Stimulated activated naive B cell treated with anti-CD40 and anti-IgM and Interleukin-4, amounts not matched to agents 10 μg/mL and 1 μg/mL and 100 μg/mL, for 72 hours (primary cell): ENCODE results near the gene NLRP10.
A peak's percentile ranks its signal among the peaks of the same experiment; 100 is the strongest.
"Not testable (repeated sequence)": the region's sequence is repeated elsewhere in the genome, so short reads cannot be mapped to it uniquely, and the experiment has no call there.

Source experiments
- ATAC-seq, 2 donors: fragments of 150-1000 bp; cut with Tn5 transposase; replicated peaks; 2 replicates each; pipeline ENCODE4 v1.10.0; 2021; ENCODE audit warnings: moderate library complexity in 1 of 2
- DNase-seq: peaks from one replicate; pipeline ENCODE4 v3.0.0; 2021
- H3K27ac Mint-ChIP-seq: one replicate; pipeline ENCODE4 v1.8.0; 2022; ENCODE audit warnings: mild to moderate bottlenecking, mixed read lengths
- H3K27me3 Mint-ChIP-seq, 2 donors: one replicate each; pipeline ENCODE4 v1.8.0; 2022; ENCODE audit warnings: mixed read lengths in 2 of 2
- H3K36me3 Mint-ChIP-seq, 2 donors: one replicate each; pipeline ENCODE4 v1.8.0; 2022; ENCODE audit warnings: mixed read lengths in 2 of 2, mild to moderate bottlenecking in 1 of 2
- H3K4me1 Mint-ChIP-seq, 2 donors: one replicate each; pipeline ENCODE4 v1.8.0; 2022; ENCODE audit warnings: mixed read lengths in 2 of 2, mild to moderate bottlenecking in 1 of 2
- H3K4me3 Mint-ChIP-seq, 2 donors: one replicate each; pipeline ENCODE4 v1.8.0; 2022; ENCODE audit warnings: mild to moderate bottlenecking in 2 of 2, mixed read lengths in 2 of 2, moderate library complexity in 1 of 2
- H3K9me3 Mint-ChIP-seq, 2 donors: one replicate each; pipeline ENCODE4 v1.8.0; 2022; ENCODE audit warnings: mixed read lengths in 2 of 2, mild to moderate bottlenecking in 1 of 2

The NLRP10 gene

GRCh38 chr11:7987560-7987883 is 22.3 kb upstream of the NLRP10 start:
- peak; percentile 28 for ATAC-seq
- H3K4me1 Mint-ChIP-seq, result peaks cover 24 to 41% of the 10 kb centered on the region in 2 donors
- not testable (repeated sequence) for H3K27me3 Mint-ChIP-seq, DNase-seq, H3K9me3 Mint-ChIP-seq
- H3K27ac Mint-ChIP-seq, result peak overlapping the region; percentile 97
- H3K36me3 Mint-ChIP-seq, result peaks cover 16 to 34% of the 10 kb centered on the region in 2 donors
- H3K4me3 Mint-ChIP-seq, result peak overlapping the region; percentile 85 to 94

DNA sequence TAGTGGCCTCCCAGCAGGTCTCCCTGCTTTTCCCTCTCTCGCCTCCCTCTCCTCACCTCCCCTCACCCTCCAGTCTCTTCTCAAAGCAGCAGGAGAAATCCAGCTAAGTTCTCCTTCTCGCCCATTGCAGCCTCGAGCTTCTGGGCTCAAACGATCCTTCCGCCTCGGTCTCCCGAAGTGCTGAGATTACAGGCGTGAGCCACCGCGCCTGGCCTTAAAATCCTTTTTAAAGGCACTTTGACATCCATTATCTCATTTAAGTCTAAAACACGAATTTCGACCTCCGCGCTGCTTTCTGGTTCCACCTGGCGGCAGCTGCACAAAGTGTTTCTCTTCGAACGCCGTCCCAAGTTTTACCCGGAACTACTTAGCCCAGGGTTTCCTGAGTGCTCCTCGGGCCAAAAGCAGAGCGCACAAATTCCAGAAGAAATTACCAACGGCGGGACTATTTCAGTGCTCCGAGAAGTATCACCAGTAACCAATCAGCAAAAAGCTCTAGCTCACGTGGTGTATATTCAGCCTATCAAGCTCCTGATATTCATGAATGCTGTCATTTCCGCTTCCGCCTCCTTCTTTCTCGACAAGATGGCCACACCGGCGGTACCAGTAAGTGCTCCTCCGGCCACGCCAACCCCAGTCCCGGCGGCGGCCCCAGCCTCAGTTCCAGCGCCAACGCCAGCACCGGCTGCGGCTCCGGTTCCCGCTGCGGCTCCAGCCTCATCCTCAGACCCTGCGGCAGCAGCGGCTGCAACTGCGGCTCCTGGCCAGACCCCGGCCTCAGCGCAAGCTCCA is 21.7 kb upstream of the NLRP10 start, which contains the start of gene EIF3F:
EIF3F (plus strand) TSS at position 570 of the 792 bp plus-strand sequence; CDS start at position 586, 16 bp downstream.
- Mint-ChIP-seq H3K27ac (peak within 1 kb of the TSS; percentile 97), H3K27me3 (no peaks in the 10 kb centered on the region), H3K4me3 (peak within 1 kb of the TSS; percentile 85 to 94), H3K36me3 (peaks cover 16 to 31% of the 10 kb centered on the region in 2 donors), H3K9me3 (no peaks in the 10 kb centered on the region), H3K4me1 (peaks cover 24 to 41% of the 10 kb centered on the region in 2 donors)
- DNase-seq (peak; percentile 92), ATAC-seq (peak; percentile 97 to 98)

- no peak overlapping the region for H3K27ac Mint-ChIP-seq
- H3K36me3 Mint-ChIP-seq, result peaks cover 3 to 9% of the 10 kb centered on the region in 2 donors
- no peak overlapping the region for H3K4me3 Mint-ChIP-seq
- H3K27me3 Mint-ChIP-seq, result no peaks in the 10 kb centered on the region
- H3K9me3 Mint-ChIP-seq, result no peaks in the 10 kb centered on the region
- ATAC-seq (no peak), DNase-seq (no peak)
- H3K4me1 Mint-ChIP-seq, result peaks cover 13 to 24% of the 10 kb centered on the region in 2 donors
Observed at GRCh38 chr11:7983832-7984590, 18.8 kb upstream of the NLRP10 start.

GRCh38 chr11:7982582-7983119 is 17.4 kb upstream of the NLRP10 start:
- no peaks in the 10 kb centered on the region for H3K27me3 Mint-ChIP-seq

GRCh38 chr11:7981619-7982157 is 16.4 kb upstream of the NLRP10 start:
- Mint-ChIP-seq H3K36me3 (no peaks in the 10 kb centered on the region), H3K27me3 (no peaks in the 10 kb centered on the region), H3K4me1 (peaks cover 7 to 17% of the 10 kb centered on the region in 2 donors), H3K9me3 (no peaks in the 10 kb centered on the region), H3K4me3 (no peak overlapping the region), H3K27ac (no peak overlapping the region)
- ATAC-seq (no peak), DNase-seq (no peak)

More at GRCh38 chr11:7982582-7983119, 17.4 kb upstream of the NLRP10 start:
- H3K36me3 Mint-ChIP-seq, result peaks cover 0 to 2% of the 10 kb centered on the region in 2 donors
- ATAC-seq (no peak), DNase-seq (no peak)
- H3K27ac Mint-ChIP-seq, result no peak overlapping the region
- no peak overlapping the region for H3K4me3 Mint-ChIP-seq
- H3K9me3 Mint-ChIP-seq, result no peaks in the 10 kb centered on the region
- H3K4me1 Mint-ChIP-seq, result peaks cover 9 to 21% of the 10 kb centered on the region in 2 donors

DNA sequence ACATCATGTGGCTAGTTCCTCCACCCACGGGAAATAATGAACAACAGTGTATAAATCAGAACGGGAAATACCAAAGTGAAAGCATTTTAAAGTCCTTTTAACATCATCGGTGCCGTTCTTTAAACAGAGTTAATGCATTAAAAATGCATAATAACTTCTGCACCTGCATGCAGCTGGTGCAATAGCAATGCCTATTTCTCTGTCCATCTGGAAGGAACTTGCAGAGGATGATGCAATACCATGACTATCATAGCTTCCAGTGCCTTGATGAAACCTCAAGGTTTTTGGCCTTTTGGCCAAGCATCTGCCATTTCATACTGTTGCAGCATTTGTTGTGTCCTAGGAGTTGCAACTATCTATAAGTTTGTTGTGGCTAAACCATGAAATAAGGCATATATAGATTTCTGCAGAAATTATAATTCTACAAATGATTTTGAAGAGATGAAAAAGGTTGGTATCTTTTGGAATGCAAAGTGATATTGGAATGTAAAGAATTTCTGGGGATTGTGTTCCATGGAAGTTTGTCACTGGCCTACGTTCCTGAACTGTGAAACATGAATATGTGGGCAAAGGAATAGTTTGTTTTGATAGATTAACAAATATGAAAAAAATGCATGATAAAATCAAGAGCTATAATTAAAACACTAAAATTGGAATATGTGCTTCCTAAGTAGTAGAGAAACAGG is 12.1 kb upstream of the NLRP10 start:
- Mint-ChIP-seq H3K27ac (no peak overlapping the region), H3K9me3 (no peaks in the 10 kb centered on the region), H3K4me1 (no peaks in the 10 kb centered on the region), H3K36me3 (no peaks in the 10 kb centered on the region), H3K27me3 (peaks cover 7 to 24% of the 10 kb centered on the region in 2 donors), H3K4me3 (no peak overlapping the region)
- no peak for ATAC-seq
- DNase-seq, result no peak

DNA sequence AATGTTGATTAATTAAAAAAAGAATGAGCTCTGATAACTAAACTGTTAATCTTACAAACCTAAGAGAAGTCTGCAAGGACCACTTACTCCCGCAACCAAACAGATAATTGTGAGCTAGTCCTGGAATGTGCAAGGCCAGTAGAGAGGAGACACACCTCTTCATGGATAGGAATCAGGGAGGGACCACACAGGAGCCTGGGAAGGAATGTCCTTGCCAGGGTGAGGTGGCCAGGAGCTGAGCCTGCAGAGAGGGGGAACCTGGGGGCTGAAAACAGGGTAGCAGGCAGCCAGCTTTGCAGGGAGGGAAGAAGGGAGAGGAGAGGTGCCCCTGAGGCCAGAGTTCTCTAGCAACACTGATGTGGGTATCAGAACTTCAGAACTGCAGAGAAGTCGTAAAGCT is 9.4 kb upstream of the NLRP10 start:
- no peaks in the 10 kb centered on the region for H3K36me3 Mint-ChIP-seq
- DNase-seq (no peak), ATAC-seq (no peak)
- H3K4me1 Mint-ChIP-seq, result no peaks in the 10 kb centered on the region
- H3K9me3 Mint-ChIP-seq, result no peaks in the 10 kb centered on the region
- no peak overlapping the region for H3K4me3 Mint-ChIP-seq
- peaks cover 13 to 34% of the 10 kb centered on the region in 2 donors for H3K27me3 Mint-ChIP-seq
- H3K27ac Mint-ChIP-seq, result no peak overlapping the region

DNA sequence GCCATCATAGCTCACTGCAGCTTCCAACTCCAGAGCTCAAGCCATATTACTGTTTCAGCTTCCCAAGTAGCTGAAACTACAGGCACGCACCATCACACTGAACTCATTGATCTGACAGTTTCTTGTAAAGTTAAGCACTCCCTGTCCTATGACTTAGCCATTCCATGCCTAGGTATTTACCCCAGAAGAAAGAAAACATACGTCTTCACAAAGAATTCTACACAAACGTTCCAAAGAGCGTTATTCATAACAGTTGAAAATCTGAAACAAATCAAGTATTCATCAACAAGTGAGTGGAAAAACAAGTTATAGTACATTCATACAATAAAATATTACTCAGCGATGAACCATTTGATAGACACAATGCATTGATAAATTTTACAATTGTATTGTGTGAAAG is 7.8 kb upstream of the NLRP10 start:
- Mint-ChIP-seq H3K4me1 (no peaks in the 10 kb centered on the region), H3K36me3 (no peaks in the 10 kb centered on the region), H3K9me3 (no peaks in the 10 kb centered on the region), H3K27ac (no peak overlapping the region), H3K4me3 (no peak overlapping the region), H3K27me3 (peaks cover 22 to 46% of the 10 kb centered on the region in 2 donors)
- DNase-seq, result no peak
- ATAC-seq, result no peak

DNA sequence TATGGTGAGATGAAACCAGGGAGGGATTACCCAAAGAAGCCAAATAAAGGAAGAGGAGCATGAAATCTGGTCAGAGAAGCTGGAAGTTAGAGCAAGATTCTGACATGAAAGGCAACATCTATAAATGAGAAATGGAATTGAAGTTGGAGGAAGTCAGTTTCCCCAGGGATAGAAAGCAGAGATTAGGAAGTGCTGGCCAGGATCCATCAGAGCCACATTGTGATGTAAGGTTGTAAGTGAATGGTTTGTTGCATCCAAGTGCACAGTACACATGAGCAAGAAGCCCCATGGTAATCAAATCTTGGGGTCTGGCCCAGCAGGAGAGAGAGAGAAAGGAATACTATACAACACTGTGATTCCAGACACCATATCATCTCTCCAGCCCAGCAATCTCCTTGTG is 6.6 kb upstream of the NLRP10 start:
- Mint-ChIP-seq H3K36me3 (no peaks in the 10 kb centered on the region), H3K4me1 (no peaks in the 10 kb centered on the region), H3K27ac (no peak overlapping the region), H3K9me3 (no peaks in the 10 kb centered on the region), H3K4me3 (no peak overlapping the region), H3K27me3 (peaks cover 33 to 58% of the 10 kb centered on the region in 2 donors)
- no peak for DNase-seq
- no peak for ATAC-seq

DNA sequence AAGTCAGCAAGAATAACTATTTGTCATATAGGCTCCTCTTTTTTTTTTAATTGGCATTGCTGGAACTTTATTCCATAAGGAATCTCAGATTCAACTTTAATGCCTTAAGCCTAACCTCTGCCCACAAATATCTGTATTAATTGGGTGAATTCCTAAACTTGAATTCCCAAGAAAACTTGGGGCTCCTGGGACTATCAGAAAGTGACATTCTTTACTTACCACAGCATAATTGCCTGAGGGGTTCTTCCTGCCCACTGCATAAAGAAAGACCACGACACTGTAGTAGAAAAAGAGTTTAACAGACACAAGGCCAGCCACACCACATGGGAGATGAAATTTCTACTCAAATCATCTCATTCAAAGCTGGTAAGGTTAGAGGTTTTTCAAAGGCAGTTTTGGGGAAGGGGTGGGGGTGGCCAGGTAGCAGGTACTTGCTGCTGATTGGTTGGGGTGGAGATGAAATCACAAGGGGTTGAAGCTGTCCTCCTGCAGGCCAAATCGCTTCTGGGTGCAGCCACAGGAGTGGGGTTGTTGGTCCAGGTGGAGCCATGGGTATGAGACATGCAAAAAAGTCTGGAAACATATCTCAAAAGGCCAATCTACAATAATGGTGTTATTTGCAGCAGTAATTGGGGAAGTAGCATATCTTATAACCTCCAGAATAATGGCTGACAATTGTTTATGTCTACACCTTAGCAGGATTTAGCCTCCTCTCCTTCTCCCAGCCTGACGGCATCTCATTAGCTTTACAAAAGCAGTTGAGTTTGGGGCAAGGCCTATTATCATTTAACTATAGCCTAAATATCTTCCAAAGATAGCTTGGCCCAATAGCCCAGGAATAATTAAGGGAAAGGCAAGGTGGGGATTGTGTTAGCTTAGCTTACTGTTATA is 4.8 kb upstream of the NLRP10 start:
- Mint-ChIP-seq H3K36me3 (no peaks in the 10 kb centered on the region), H3K27me3 (peaks cover 28 to 57% of the 10 kb centered on the region in 2 donors), H3K27ac (no peak overlapping the region), H3K4me3 (no peak overlapping the region), H3K9me3 (no peaks in the 10 kb centered on the region), H3K4me1 (no peaks in the 10 kb centered on the region)
- ATAC-seq (no peak), DNase-seq (no peak)

DNA sequence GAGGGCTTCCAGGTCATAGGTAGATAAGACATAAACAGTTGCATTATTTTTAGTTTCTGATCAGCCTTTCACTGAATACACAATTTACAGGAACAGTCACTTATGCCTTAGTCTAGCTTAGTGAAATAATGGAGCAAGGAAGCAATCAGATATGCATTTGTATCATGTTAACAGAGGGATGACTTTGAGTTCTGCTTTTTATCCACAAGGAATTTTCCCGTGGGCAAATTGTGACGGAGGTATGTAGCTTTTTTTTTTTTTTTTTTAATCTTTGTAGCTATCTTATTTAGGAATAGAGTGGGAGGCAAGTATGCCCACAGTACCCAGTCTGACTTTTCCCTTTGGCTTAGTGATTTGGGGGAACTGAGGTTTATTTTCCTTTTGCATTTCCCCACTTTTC is 3.4 kb upstream of the NLRP10 start:
- Mint-ChIP-seq H3K4me1 (no peaks in the 10 kb centered on the region), H3K4me3 (no peak overlapping the region), H3K36me3 (no peaks in the 10 kb centered on the region), H3K27me3 (peaks cover 28 to 52% of the 10 kb centered on the region in 2 donors), H3K27ac (no peak overlapping the region), H3K9me3 (no peaks in the 10 kb centered on the region)
- no peak for DNase-seq
- no peak for ATAC-seq

GRCh38 chr11:7967826-7968225 is 2.6 kb upstream of the NLRP10 start:
- Mint-ChIP-seq H3K9me3 (no peaks in the 10 kb centered on the region), H3K4me3 (no peak overlapping the region), H3K36me3 (no peaks in the 10 kb centered on the region), H3K27ac (no peak overlapping the region), H3K4me1 (no peaks in the 10 kb centered on the region), H3K27me3 (peaks cover 28 to 48% of the 10 kb centered on the region in 2 donors)
- ATAC-seq, result no peak
- DNase-seq, result no peak

- H3K27ac Mint-ChIP-seq, result no peak overlapping the region
- DNase-seq (no peak), ATAC-seq (no peak)
- no peaks in the 10 kb centered on the region for H3K4me1 Mint-ChIP-seq
- H3K27me3 Mint-ChIP-seq, result peaks cover 28 to 40% of the 10 kb centered on the region in 2 donors
- no peak overlapping the region for H3K4me3 Mint-ChIP-seq
- H3K36me3 Mint-ChIP-seq, result no peaks in the 10 kb centered on the region
- no peaks in the 10 kb centered on the region for H3K9me3 Mint-ChIP-seq
Observed at GRCh38 chr11:7967097-7967496, 1.9 kb upstream of the NLRP10 start.
